Cardiac septum (tissue), 1 donor: ENCODE results near the gene MDH1B. TPM values are rescaled to one million over a fixed set of nuclear protein-coding genes. Genes with fewer than 3 reads are reported as not detected.
"Not testable (repeated sequence)": the region's sequence is repeated elsewhere in the genome, so short reads cannot be mapped to it uniquely, and the experiment has no call there.

ENCODE experiments used
- DNase-seq: peaks from one replicate; pipeline ENCODE4 v3.0.0-alpha.2; 2020; ENCODE audit warnings: low spot score
- intact Hi-C: fragments of 100-400 bp; cut with DNase I; formaldehyde crosslinking; loops from one replicate; pipeline ENCODE4 v1.14.0; 2022
- long read RNA-seq: library from polyadenylated mRNA; unstranded; transcript quantifications from one replicate; pipeline ENCODE4 v2.0.0, GENCODE V29; 2021
- total RNA-seq: library from RNA; stranded (reverse); fragmentation: NEBNext Ultra II Directional; extraction: Animal tissue kit (Norgen Biotek cat#: 25700); gene quantifications from one replicate; pipeline ENCODE4 v1.2.1, GENCODE V29; 2021
- donor health status: DM: no; HTN: no; CAD: no.

The MDH1B gene
- 1.3 TPM for total RNA-seq
- long read RNA-seq, result 0 reads

DNA sequence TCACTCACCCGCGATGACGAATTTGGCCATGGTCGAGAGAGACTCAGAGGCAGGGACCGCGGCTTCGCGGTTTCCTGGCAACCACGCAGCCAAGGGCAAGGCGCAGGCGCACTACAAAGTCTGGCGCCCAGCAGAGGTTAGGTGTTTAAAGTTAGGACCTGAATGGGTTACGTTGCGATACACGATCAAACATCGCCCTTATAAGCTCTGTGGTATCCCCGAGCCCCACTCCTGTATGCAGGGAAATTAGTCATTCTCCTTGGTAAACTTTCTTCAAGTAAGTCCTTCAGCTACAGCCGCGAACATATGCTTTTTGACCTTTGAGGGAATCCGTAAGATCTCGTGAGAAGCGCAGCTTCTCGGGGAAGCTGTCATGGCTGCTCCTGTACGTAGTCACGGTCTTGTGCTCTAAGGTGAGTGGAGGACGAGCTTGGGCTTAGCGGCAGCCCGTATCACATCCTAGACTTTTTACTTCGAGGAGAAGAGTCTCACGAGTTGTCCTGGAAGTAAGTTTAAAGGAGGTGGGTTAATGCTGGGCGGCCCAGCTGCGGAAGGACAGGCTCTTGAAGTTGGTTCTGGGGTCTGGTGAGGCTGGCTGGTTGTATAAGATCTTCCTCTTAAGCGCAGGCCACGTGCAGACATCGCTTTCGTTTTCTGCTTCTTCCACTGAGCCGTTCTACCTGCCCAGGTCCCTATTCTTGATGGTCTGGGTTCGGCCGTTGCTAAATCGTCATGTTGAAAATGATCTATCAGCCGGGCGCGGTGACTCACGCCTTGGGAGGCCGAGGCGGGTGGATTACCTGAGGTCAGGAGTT is at the start of gene MDH1B, which contains the start of gene FASTKD2:
TSS of gene MDH1B (minus strand) at position 87 of the 815 bp plus-strand sequence. CDS start at position 30, 57 bp downstream.
TSS of gene FASTKD2 (plus strand) at position 365 of the 815 bp plus-strand sequence. CDS start 1,088 bp downstream, outside the sequence.
- intact Hi-C loops, result no loop called here
- DNase-seq, result peak; percentile 94

DNA sequence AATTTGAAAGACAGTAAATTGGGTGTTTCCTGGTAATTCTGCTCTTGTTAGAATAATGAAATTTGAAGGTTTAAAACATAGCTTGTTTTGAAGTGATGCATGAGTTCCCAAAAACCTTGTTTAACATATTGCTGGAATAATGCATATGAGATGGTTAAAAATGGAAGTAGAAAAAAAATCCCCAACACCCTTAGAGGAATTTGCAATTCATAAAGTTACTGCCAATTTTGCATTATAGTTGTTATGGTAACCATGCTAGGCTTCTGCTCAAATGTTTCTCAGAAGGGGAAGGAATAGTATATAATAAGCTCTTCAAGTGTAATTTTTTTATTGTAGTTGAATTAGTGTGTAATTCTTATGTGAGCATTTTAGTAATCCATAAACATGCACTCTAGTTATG is 49.4 kb upstream of the MDH1B start:
- intact Hi-C loops, result no loop called here
- DNase-seq, result no peak

DNA sequence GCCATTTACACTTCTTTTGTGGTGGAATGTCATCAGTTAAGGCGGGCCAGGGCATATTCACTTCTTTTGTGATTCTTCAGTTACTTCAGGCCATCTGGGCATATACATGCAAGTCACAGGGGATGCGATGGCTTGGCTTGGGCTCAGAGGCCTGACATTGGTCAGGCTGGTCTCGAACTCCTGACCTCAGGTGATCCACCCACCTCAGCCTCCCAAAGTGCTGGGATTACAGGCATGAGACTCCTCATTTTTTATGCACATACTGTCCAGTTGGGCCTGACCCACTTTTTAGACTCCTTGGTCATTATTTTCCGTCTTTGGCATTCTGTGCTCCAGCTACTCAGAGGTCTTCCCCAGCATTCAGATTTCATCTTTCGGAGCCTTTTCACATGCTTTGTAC is 47.3 kb upstream of the MDH1B start:
- DNase-seq, intact Hi-C loops: not testable (repeated sequence)

DNA sequence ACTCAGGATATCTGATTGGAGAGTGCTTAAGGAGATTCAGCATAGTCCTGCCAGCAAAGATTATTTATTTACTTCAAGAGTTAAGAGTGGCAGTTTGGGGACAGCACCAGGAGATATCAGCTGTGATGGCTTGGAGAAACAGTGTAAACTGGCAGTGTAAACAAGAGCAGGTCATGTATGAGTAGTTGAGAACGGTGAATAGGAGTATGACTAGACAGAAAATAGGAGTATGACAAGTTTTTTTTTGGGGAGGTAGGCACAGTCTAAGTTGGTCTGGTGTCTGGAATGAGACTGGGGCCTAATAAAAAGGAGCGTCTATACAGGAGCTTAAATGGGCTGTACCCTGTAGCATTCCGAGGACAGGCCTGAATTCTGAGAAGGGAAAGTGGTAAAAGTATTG is 42.5 kb upstream of the MDH1B start:
- intact Hi-C loops, result loop anchor here (10.0 kb wide), 1 partner anchor 527 kb away; no protein-coding TSS in a partner anchor
- not testable (repeated sequence) for DNase-seq

DNA sequence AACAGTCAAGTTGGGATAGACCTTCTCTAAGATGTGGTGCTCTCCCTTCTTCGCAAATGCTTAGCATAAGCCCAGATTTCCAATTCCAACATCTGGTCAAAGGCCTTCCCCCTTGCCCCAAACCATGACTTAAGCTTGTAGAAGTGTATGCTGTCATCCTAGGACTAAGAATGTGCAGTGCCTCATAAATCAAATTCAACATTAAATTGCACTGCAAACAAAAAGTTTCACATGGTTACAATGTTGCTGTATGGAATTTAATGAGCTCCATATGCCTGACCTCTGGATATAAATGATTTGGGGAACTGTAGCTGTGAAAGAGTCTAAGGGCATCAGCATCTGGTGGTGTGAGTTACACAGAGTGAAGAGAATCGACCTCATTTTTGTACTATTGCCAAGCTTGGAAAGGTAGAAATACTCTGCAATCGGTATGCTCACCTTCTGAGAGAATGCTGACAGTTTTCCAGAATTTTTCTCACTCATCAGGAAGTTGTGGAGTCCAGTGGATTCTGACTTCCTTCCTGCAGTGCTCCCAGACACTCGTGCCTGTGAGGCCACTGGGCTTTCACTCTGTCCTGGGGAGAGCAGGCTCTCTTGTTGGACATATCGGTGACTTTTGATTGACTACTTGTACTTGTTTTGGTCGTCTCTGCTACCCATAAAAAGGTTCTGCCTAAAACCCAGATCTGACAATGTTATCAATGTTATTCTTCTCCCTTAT is 40.9 kb upstream of the MDH1B start:
- DNase-seq, result no peak
- intact Hi-C loops, result loop anchor here (10.0 kb wide), 1 partner anchor 529 kb away; no protein-coding TSS in a partner anchor

DNA sequence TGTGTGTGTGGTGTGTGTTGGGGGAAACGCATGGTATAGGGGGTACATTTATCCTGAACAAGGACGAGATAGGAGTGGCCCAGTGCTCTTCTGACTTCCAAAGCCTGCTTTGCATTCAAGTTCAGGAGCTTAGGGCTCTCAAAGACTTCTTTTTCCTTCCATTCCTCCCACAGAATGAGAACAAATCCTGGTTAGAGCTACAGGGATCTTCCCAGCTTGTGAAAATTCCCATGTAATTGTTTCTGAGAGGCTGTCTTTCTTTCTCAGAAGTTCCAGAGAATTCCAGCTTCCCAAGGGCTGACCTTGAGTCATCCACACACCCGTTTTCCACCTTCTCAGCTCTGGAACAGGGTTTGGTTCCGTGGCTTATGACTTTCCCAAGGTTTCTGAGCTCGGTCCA is 39.2 kb upstream of the MDH1B start:
- DNase-seq, result no peak
- intact Hi-C loops, result loop anchor here (5.0 to 10.0 kb wide), 3 partner anchors 178 to 530 kb away; partner anchors contain the start of gene KLF7

DNA sequence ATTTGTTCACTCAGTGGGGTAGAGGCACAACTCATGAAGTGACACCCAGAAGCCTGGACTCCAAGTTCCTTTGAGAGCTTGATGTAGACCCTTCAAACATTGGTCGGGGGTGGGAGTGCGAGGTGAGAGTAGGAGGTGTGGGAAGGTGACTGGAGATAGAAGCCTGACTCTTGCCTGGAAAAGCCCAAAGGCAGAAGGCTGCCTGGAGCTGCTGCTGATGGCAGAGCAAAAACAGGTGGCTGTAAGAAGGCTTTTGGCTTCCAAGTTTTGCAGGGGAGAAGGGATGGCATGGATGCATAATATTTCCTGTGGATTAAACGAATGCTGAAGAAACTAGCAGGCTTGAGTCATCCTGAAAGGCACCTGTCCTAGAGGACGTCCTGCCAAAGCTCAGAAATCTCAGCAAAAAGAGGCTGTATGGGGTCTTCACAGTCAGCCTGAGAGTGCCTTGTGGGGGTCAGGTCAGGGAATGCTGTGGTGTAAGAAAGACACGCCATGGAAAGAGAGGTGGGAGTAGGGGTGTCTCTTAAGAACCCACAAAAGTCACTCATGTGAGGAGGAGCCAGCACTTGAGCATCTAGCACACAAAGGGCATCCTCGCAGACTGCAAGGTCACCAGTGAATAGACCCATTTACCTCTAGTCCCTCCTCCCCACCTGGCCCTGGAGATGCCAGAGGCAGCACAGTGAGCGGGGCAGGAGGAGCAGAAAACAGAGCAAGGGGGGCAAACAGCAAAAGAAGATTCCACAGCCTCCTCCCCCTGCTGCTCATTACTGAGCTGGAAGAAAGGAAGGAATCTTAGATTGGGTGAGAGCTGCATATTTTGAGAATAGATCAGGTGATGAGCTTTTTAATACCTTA is 37.8 kb upstream of the MDH1B start:
- intact Hi-C loops, result loop anchor here (5.0 to 10.0 kb wide), 3 partner anchors 179 to 532 kb away; partner anchors contain the start of gene KLF7
- no peak for DNase-seq

DNA sequence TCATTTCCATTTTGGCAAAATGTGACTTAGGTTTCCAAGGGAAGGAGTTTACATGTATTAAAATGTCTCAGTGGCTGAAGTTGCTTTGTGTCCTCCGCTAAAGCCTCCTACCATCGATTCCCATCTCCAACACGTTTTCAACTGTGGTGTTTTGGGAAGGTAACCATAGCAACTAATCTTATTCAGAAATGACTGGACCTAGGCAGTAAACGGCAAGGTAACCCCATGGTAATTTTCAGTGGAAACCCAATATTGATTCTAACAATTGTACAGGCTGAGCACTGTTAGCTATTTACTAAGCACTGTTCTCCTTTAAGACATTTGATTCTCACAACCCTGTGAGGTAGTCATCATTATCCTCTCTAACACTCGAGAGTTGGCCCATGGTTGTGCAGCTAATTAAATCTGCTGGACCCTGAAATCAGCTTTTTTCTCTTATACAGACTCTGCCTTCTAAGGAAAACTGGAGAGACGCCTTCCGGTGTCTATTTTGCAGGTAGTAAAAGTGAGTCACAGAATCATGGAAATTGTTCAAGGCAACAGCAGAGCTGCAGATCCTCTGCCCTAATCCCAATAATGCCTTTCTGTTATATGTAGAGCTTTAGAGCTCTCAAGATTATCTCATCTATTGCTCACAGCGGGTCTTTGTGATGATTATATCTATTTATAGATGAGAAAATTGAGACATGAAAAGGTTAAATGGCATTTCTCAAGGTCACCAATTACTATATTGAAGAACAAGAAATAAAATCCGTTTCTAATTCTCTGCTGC is 36.5 kb upstream of the MDH1B start:
- intact Hi-C loops, result loop anchor here (2.0 to 10.0 kb wide), 4 partner anchors 181 to 673 kb away; partner anchors contain the start of gene KLF7
- no peak for DNase-seq

DNA sequence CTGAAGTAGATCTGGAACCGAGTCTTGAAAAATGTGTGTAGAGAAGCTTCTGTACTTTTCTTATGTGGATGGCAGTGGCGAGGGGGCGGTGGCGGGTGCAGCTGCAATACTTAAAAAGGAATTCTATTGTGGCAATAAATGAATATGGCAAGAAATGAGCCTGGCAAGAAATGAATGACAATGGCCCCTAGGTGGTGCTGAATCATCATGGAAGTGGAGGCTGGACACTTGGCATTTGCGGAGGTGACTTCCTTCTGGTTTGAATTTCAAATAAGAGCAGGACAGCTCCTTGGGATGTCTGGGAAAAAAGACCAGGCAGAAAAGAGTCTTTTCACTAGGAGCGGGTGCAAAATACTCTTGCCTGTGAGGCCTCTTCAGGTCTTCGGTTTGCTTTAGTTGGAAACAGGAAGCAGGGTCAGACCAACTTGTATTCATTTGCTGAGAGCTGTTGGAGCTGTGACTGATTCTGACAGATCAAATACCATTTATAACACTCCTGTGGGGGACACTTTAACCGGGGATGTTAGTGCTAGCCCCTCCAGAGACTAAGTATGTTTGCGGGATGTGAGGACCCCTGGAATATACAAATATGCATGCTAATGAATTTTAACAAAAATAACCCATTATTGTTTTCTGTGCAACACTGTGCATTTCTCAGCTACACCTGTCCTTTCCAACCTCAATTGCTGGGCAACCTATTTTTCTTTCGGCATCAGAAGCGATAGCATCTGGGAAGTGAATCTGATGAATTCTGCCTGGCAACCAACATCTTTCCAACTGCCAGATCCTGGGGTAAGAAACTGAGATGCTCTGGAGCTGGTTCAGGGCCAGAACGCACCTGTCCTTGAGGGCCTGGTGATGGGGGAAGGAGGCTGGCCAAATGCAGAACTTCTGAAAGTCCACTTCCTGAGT is 35.6 kb upstream of the MDH1B start:
- intact Hi-C loops, result loop anchor here (2.0 to 10.0 kb wide), 4 partner anchors 182 to 674 kb away; partner anchors contain the start of gene KLF7
- DNase-seq, result no peak

DNA sequence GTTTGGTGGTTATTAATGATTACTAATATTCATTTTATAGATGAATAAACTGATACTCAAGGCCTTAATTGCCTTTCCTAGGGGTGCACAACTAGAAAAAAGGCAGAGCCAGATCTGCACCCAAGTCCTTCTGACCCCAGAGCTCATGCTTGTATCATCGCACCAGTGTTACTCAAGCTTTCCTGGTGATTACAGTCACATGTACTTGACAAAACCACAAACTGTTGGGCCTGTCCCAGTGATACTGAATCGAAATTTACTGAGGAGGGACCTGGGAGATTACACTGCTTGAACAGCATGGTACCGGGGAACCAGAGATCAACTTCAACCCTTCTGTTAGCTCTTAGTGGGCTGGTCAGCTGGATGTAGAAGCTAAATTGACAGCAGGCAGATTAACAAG is 34.0 kb upstream of the MDH1B start:
- DNase-seq, result no peak
- intact Hi-C loops, result no loop called here

DNA sequence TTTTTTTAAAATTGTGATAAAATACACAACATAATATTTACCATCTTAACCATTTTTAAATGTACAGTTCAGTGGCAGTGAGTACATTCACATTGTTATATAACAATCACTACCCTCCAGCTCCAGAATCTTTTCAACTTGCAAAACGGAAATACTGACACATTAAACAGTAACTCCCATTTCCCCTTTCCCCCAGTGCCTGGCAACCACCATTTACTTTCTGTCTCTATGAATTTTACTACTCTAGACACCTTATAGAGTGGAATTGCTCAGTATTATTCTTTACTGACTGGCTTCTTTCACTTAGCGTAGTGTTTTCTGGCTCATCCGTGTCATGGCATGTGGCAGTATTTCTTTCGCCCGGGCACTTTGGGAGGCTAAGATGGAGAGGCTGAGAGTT is 32.9 kb upstream of the MDH1B start:
- DNase-seq, result no peak
- intact Hi-C loops, result no loop called here

DNA sequence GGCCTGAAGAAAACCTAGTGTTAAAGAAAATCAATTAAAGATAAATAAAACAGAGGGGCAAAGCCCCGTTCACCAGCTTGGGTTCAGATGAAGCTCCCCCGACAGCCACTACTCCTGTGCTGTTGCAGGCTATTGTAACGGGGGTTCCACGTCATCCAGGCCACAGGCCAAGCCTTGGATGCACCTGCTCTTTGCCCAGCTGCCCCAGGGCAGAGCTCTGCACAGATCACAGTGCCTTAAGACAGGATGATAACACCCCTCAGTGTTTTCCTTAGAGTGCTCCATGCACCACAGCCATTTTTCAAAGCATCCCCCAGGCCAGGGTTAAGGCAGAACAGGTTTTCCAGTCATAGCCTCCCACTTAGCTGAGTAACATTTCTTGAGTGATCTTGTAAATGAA is 32.2 kb upstream of the MDH1B start:
- no peak for DNase-seq
- intact Hi-C loops, result no loop called here

DNA sequence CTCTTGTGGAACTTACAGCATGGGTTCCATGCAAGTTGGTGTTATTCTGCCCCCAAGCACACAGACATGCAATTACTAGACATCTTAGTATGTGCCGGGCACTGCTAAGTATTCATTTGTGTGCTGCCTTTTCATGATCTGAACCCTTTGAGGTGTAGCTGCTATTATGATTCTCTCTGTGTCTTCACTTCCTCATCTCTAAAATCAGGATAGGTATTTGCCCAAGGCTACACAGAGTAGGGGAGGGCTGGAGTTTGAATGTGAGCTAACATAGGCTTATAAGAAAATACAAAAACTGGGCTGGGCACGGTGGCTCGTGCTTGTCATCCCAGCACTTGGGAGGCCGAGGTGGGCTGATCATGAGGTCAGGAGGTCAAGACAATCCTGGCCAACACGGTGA is 27.5 kb upstream of the MDH1B start:
- intact Hi-C loops, result no loop called here
- no peak for DNase-seq

DNA sequence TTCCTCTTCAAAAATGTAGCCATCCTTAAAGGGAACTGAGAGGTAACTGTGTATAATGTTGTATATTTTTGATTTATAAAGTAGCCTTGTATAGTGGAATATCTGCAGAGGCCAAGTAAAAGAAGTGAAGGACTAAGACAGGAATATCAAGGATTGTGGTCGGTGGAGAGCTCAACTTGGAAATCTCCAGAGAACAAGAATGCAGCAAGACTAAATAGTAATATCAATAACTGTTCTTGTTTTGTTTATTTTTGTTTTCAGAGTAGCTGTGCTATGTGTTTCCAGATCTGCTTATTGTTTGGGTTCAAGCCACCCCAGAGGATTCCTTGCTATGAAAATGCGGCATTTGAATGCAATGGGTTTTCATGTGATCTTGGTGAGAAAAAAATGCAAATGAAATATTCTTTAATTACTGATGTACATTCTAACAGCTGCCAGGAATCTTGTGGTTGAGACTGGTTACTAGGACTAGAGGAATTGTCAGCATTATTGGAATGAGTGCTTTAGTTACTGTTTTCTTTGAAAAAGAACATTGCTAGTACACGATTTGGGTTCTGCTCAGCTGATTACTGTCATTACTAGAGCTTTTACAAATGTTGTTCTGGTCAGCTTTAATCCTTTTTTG is 25.3 kb upstream of the MDH1B start:
- intact Hi-C loops, result no loop called here
- no peak for DNase-seq

DNA sequence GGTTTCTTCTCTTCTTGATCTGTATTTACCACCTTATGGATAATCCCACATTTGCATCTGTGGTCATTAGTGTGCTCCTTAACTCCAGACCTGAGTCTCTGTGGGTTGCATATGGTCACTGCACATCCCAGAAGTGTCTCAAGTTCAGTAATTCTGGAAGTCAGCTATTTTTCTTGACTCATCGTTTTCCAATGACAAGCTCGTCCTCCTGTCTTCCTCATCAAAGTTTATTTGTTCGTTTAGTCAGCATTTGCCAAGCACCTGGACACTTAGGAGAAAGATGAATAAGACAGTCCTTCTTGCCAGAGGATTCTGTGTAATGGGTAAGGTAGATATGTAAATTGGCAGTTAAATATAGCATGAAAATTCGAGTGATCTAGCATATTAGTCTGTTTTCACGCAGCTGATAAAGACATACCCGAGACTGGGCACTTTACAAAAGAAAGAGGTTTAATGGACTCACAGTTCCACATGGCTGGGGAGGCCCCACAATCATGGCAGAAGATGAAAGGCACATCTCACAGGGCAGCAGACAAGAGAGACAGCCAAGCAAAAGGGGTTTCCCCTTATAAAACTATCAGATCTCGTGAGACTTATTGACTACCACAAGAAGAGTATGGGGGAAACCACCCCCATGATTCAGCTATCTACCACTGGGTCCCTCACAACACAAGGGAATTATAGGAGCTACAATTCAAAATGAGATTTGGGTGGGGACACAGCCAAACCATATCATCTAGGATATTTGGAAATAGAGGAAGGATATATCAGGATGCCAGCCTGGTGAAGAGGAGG is 19.6 kb upstream of the MDH1B start:
- intact Hi-C loops, result no loop called here
- DNase-seq, result no peak

DNA sequence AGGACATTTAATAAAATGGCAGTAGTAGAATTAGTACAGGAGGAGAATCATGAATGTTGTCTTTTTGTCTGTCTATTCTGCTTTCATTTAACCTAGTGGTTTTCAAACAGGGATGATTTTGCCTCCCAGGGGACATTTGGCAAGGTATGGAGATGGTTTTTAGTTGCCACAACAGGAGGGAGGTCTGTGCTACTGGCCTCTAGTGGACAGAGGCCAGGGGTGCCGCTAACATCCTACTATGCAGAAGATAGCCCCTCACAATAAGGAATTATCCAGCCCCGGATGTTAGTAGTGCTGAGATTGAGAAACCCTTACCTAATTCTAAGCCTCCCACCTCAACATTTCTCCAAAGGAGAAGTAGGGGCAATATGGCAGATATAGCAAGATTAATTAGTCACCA is 18.6 kb upstream of the MDH1B start:
- no peak for DNase-seq
- intact Hi-C loops, result loop anchor here (2.0 kb wide), 1 partner anchor 91 kb away; no protein-coding TSS in a partner anchor
